Chondrocyte (in vitro differentiated cells): ENCODE measurements around the gene PEX5L. TPM values are rescaled to one million over a fixed set of nuclear protein-coding genes. Genes with fewer than 3 reads are reported as not detected.
A peak's percentile ranks its signal among the peaks of the same experiment; 100 is the strongest.

Experiments
- DNase-seq: peaks from one replicate; pipeline ENCODE4 v3.0.0; 2021; ENCODE audit warnings: mixed read lengths, low spot score
- H3K27ac Mint-ChIP-seq: one replicate; pipeline ENCODE4 v1.8.0; 2021; ENCODE audit warnings: mild to moderate bottlenecking, moderate library complexity, mixed read lengths; ENCODE audit not compliant: unreplicated experiment
- H3K27me3 Mint-ChIP-seq: 2 replicates; pipeline ENCODE4 v1.8.0; 2021; ENCODE audit warnings: low read depth, mixed read lengths
- H3K36me3 Mint-ChIP-seq: 2 replicates; pipeline ENCODE4 v1.8.0; 2021; ENCODE audit warnings: low read depth, mixed read lengths
- H3K4me1 Mint-ChIP-seq: 2 replicates; pipeline ENCODE4 v1.8.0; 2021; ENCODE audit warnings: low read depth, mild to moderate bottlenecking, mixed read lengths
- H3K4me3 Mint-ChIP-seq: one replicate; pipeline ENCODE4 v1.8.0; 2021; ENCODE audit warnings: mild to moderate bottlenecking, moderate library complexity, mixed read lengths; ENCODE audit not compliant: unreplicated experiment
- H3K9me3 Mint-ChIP-seq: 2 replicates; pipeline ENCODE4 v1.8.0; 2021; ENCODE audit warnings: low read depth, mixed read lengths
- total RNA-seq: library from RNA; stranded (reverse); gene quantifications from 3 replicates; pipeline ENCODE4 v1.2.1, GENCODE V29; 2021
- TF ChIP-seq, protein P1 (sequence below): fragments of 200-600 bp; sonication (generic); IDR thresholded peaks from 2 replicates; pipeline ENCODE4 v1.5.0; 2021; ENCODE audit warnings: antibody characterized with exemption, mild to moderate bottlenecking, moderate library complexity

Gene PEX5L
- total RNA-seq, 1 donor from 2014 or later: not detected

DNA sequence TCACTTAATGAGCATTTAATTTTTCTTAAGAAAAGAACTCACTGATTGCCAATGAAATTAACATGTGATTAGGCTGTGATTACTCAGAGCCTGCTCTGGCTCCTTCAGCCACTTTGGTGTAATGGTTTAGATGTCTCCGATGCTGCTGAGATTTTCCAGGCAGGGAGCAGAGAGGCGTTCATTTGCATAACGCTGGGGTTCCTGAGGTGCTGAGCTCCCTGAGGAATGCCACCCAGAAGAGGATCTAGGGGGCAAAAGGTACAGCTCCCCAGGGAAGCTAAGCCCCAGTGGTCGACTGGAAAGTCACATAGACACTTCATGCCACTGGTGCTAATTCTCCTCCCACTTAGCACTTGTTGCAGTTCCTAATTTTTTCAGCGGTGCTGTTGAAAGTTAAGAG is 264.4 kb downstream of the PEX5L start:
- no peaks in the 10 kb centered on the region for H3K27me3 Mint-ChIP-seq
- no peak overlapping the region for H3K27ac Mint-ChIP-seq
- peaks cover 23% of the 10 kb centered on the region for H3K4me1 Mint-ChIP-seq
- DNase-seq: no peak
- peaks cover 9% of the 10 kb centered on the region for H3K36me3 Mint-ChIP-seq
- peaks cover 2% of the 10 kb centered on the region for H3K9me3 Mint-ChIP-seq
- no peak overlapping the region for H3K4me3 Mint-ChIP-seq
- TF ChIP-seq, protein P1, sequence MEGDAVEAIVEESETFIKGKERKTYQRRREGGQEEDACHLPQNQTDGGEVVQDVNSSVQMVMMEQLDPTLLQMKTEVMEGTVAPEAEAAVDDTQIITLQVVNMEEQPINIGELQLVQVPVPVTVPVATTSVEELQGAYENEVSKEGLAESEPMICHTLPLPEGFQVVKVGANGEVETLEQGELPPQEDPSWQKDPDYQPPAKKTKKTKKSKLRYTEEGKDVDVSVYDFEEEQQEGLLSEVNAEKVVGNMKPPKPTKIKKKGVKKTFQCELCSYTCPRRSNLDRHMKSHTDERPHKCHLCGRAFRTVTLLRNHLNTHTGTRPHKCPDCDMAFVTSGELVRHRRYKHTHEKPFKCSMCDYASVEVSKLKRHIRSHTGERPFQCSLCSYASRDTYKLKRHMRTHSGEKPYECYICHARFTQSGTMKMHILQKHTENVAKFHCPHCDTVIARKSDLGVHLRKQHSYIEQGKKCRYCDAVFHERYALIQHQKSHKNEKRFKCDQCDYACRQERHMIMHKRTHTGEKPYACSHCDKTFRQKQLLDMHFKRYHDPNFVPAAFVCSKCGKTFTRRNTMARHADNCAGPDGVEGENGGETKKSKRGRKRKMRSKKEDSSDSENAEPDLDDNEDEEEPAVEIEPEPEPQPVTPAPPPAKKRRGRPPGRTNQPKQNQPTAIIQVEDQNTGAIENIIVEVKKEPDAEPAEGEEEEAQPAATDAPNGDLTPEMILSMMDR: no peak

DNA sequence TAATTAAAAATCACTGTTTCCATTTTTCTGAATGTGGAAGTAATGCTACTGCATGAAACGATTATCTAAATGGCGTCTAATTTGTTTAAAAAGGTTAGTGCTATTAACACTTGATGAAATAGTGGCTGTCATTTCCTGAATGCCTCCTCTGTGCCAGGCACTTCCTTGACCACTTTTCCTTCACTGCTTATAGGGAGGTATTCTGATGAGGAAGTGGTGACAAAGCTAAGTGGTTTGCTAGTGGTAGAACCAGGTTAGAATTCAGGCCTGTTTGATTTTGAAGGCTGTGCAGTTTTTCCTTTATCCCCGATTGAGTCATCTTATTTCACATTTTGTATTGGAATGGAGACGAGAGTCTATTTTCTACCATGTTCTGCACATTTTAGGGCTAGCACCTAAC is 264.9 kb downstream of the PEX5L start:
- Mint-ChIP-seq H3K27ac (no peak overlapping the region), H3K4me3 (no peak overlapping the region), H3K27me3 (no peaks in the 10 kb centered on the region), H3K9me3 (peaks cover 2% of the 10 kb centered on the region), H3K4me1 (peaks cover 18% of the 10 kb centered on the region), H3K36me3 (peaks cover 11% of the 10 kb centered on the region)
- DNase-seq: no peak
- TF ChIP-seq, protein P1: no peak

DNA sequence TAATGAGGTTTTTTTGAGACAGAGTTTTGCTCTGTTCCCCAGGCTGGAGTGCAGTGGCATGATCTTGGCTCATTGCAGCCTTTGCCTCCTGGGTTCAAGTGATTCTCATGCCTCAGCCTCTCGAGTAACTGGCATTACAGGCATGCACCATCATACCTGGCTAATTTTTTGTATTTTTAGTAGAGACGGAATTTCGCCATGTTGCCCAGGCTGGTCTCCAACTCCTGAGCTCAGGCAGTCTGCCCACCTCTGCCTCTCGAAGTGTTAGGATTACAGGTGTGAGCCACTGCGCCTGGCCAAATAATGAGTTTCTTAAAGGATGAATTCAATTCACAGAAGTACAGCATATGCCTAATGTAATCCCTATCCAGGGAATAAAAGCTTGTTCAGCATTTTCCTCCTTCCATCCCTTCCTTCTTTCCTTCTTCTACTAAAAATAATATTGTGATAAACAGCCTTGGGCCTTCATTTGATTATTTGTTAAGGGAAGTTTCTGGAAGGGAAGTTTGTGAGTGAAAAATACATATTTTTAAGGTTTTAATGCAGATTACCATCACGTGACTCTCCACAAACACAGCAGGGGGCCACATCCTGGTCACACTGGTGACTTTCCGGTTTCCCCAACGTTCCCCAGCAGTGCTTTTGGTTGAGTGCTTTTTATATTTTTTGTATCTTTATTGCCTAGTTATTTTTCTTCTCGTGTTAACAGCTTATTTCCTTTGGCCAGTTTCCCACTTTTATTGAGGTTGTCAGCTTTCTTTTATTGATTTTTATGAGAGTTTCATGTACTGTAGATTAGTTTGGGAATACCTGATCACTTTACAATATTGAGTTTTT is 267.1 kb downstream of the PEX5L start:
- peaks cover 2% of the 10 kb centered on the region for H3K9me3 Mint-ChIP-seq
- no peaks in the 10 kb centered on the region for H3K27me3 Mint-ChIP-seq
- TF ChIP-seq, protein P1: no peak
- no peak for DNase-seq
- no peak overlapping the region for H3K4me3 Mint-ChIP-seq
- H3K4me1 Mint-ChIP-seq: peaks cover 11% of the 10 kb centered on the region
- H3K27ac Mint-ChIP-seq: peak overlapping the region; percentile 50
- peaks cover 14% of the 10 kb centered on the region for H3K36me3 Mint-ChIP-seq

DNA sequence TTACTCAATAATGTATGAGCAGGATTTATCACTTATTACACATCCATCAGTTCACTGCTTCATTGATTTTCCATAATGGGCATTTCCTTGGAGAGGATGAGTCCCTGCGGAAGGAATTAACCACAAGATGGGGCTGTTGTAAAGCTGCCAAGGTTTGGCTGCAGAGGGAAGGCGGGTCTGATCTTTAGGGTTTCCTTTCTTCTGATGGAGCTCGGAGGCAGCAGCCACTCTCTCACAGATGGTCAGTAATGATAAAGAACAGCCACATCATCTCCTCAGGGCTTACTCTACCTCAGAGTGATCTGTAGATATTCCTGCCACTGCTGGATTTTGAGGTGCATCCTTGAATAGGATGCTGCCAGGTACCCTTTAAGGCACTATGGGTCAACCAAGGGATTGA is 268.7 kb downstream of the PEX5L start:
- no peaks in the 10 kb centered on the region for H3K9me3 Mint-ChIP-seq
- H3K4me1 Mint-ChIP-seq: peaks cover 11% of the 10 kb centered on the region
- TF ChIP-seq, protein P1: peak; percentile 77
- no peak overlapping the region for H3K27ac Mint-ChIP-seq
- peaks cover 13% of the 10 kb centered on the region for H3K36me3 Mint-ChIP-seq
- no peak for DNase-seq
- no peaks in the 10 kb centered on the region for H3K27me3 Mint-ChIP-seq
- H3K4me3 Mint-ChIP-seq: no peak overlapping the region

DNA sequence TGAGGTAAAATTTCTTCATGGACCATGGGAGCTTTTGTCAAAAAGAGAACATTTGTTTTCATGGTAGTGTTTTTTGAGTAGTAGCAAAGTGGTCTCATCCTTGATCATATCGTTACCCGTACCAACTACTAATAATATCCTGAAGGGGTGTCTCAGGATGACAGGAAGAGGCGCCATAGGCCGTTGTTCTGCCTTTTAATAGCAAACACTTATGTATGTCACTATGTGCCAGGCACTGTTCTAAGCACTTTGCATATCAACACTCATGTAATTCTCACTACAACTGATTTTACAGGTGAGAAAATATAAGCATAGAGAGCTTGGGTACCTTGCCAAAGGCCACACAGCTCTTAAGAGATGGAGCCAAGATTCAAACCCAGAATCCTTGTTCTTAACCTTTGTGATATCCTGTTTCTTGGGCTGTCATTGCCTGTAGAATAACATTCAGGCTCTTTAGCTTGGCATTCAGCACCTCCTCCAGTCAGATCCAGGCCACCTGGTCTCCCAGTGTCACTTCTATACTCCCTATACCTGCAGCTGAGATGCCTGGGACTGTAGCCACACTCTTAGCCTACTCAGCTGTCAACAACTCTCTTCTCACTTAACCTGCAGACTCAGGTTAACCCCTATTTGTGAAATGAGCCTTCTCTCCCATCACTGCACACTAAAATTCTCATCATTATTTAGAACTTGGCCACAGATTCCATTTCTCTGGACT is 270.2 kb downstream of the PEX5L start:
- TF ChIP-seq, protein P1: no peak
- DNase-seq: no peak
- Mint-ChIP-seq H3K4me1 (peaks cover 11% of the 10 kb centered on the region), H3K9me3 (no peaks in the 10 kb centered on the region), H3K27ac (no peak overlapping the region), H3K27me3 (no peaks in the 10 kb centered on the region), H3K36me3 (peaks cover 13% of the 10 kb centered on the region), H3K4me3 (no peak overlapping the region)
